ENCODE measurements around the gene FER.

Gene FER

GRCh38 chr5:108946008-108946407 lies 198.3 kb downstream of the FER start:
- Mint-ChIP-seq H3K27ac (no peak overlapping the region), H3K4me3 (no peak overlapping the region), H3K36me3 (ENCODE audit: low read depth) (no peaks in the 10 kb centered on the region), H3K9me3 (no peaks in the 10 kb centered on the region), H3K4me1 (peaks cover 7% of the 10 kb centered on the region), H3K27me3 (ENCODE audit: low read depth, poor library complexity) (no peaks in the 10 kb centered on the region)
- TF ChIP-seq CTCF (IDR thresholded peaks at IDR 0.05) = no peak
- no peak for DNase-seq

- Mint-ChIP-seq H3K27ac (no peak overlapping the region), H3K4me3 (no peak overlapping the region), H3K4me1 (peaks cover under 1% of the 10 kb centered on the region), H3K27me3 (ENCODE audit: low read depth, poor library complexity) (no peaks in the 10 kb centered on the region), H3K9me3 (no peaks in the 10 kb centered on the region), H3K36me3 (ENCODE audit: low read depth) (no peaks in the 10 kb centered on the region)
- DNase-seq = no peak
- TF ChIP-seq CTCF (IDR thresholded peaks at IDR 0.05) = no peak
Measured at GRCh38 chr5:108947164-108947563, 199.5 kb downstream of the FER start.

GRCh38 chr5:108950276-108950675 lies 202.6 kb downstream of the FER start:
- no peaks in the 10 kb centered on the region for H3K9me3 Mint-ChIP-seq
- TF ChIP-seq CTCF (IDR thresholded peaks at IDR 0.05) = no peak
- no peak overlapping the region for H3K4me3 Mint-ChIP-seq
- H3K4me1 Mint-ChIP-seq = no peaks in the 10 kb centered on the region
- no peak for DNase-seq
- no peaks in the 10 kb centered on the region for H3K36me3 Mint-ChIP-seq (ENCODE audit: low read depth)
- H3K27ac Mint-ChIP-seq = no peak overlapping the region
- no peaks in the 10 kb centered on the region for H3K27me3 Mint-ChIP-seq (ENCODE audit: low read depth, poor library complexity)

- no peak for TF ChIP-seq CTCF (IDR thresholded peaks at IDR 0.05)
- Mint-ChIP-seq H3K27ac (no peak overlapping the region), H3K4me1 (no peaks in the 10 kb centered on the region), H3K27me3 (ENCODE audit: low read depth, poor library complexity) (no peaks in the 10 kb centered on the region), H3K36me3 (ENCODE audit: low read depth) (no peaks in the 10 kb centered on the region), H3K9me3 (no peaks in the 10 kb centered on the region), H3K4me3 (no peak overlapping the region)
- DNase-seq = no peak
Measured at GRCh38 chr5:108953940-108954339, 206.2 kb downstream of the FER start.

GRCh38 chr5:108957333-108957732 lies 209.6 kb downstream of the FER start:
- Mint-ChIP-seq H3K27ac (no peak overlapping the region), H3K36me3 (ENCODE audit: low read depth) (no peaks in the 10 kb centered on the region), H3K27me3 (ENCODE audit: low read depth, poor library complexity) (no peaks in the 10 kb centered on the region), H3K4me1 (no peaks in the 10 kb centered on the region), H3K4me3 (no peak overlapping the region), H3K9me3 (no peaks in the 10 kb centered on the region)
- no peak for TF ChIP-seq CTCF (IDR thresholded peaks at IDR 0.05)
- DNase-seq = no peak

GRCh38 chr5:108966910-108967309 lies 219.2 kb downstream of the FER start:
- Mint-ChIP-seq H3K4me1 (no peaks in the 10 kb centered on the region), H3K36me3 (ENCODE audit: low read depth) (peaks cover 9% of the 10 kb centered on the region), H3K27me3 (ENCODE audit: low read depth, poor library complexity) (no peaks in the 10 kb centered on the region), H3K4me3 (no peak overlapping the region), H3K9me3 (no peaks in the 10 kb centered on the region), H3K27ac (no peak overlapping the region)
- no peak for TF ChIP-seq CTCF (IDR thresholded peaks at IDR 0.05)
- DNase-seq = no peak

Data from nephron progenitor cell (in vitro differentiated cells).